ENCODE results near the gene SPTBN5.

Gene SPTBN5

DNA sequence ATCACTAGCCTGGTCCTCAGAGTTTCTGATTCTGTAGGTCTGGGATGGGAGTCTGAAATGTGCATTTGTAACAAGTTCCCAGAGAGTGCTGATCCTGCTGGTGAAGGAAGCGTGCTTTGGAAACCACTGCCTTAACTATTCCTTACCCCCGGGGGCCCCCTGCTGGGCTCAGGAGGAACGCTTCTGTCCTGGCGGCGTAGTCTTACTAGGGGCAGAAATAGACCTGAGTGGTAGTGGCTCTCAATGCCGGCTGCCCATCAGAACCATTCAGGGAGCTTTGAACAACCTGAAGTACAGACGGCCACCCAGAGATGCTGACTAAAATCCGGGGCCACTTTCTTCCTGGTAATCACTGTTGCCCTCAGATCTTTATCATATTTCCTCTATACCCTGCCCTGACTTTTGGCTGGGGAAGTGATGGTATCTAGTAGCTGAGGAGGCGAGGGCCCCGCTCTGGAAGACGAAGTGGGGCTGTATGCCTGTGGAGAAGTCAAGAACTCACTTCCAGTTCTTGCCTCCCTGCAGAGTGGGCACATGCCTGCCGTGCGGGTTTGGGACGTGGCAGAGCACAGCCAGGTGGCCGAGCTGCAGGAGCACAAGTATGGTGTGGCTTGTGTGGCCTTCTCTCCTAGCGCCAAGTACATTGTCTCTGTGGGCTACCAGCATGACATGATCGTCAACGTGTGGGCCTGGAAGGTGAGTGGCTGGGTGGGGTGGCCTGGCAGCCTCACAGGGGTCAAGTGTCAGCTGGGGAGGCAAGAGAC lies 82.2 kb downstream of the SPTBN5 start:
- TF ChIP-seq, protein P1, sequence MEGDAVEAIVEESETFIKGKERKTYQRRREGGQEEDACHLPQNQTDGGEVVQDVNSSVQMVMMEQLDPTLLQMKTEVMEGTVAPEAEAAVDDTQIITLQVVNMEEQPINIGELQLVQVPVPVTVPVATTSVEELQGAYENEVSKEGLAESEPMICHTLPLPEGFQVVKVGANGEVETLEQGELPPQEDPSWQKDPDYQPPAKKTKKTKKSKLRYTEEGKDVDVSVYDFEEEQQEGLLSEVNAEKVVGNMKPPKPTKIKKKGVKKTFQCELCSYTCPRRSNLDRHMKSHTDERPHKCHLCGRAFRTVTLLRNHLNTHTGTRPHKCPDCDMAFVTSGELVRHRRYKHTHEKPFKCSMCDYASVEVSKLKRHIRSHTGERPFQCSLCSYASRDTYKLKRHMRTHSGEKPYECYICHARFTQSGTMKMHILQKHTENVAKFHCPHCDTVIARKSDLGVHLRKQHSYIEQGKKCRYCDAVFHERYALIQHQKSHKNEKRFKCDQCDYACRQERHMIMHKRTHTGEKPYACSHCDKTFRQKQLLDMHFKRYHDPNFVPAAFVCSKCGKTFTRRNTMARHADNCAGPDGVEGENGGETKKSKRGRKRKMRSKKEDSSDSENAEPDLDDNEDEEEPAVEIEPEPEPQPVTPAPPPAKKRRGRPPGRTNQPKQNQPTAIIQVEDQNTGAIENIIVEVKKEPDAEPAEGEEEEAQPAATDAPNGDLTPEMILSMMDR (conservative IDR thresholded peaks at IDR 0.05; ENCODE audit: low read depth, low read length): peak; percentile 92
- DNase-seq (ENCODE audit: low read depth): peak; percentile 91
- H3K4me3 ChIP-seq (ENCODE audit: low read depth, low read length): no peak overlapping the region

DNA sequence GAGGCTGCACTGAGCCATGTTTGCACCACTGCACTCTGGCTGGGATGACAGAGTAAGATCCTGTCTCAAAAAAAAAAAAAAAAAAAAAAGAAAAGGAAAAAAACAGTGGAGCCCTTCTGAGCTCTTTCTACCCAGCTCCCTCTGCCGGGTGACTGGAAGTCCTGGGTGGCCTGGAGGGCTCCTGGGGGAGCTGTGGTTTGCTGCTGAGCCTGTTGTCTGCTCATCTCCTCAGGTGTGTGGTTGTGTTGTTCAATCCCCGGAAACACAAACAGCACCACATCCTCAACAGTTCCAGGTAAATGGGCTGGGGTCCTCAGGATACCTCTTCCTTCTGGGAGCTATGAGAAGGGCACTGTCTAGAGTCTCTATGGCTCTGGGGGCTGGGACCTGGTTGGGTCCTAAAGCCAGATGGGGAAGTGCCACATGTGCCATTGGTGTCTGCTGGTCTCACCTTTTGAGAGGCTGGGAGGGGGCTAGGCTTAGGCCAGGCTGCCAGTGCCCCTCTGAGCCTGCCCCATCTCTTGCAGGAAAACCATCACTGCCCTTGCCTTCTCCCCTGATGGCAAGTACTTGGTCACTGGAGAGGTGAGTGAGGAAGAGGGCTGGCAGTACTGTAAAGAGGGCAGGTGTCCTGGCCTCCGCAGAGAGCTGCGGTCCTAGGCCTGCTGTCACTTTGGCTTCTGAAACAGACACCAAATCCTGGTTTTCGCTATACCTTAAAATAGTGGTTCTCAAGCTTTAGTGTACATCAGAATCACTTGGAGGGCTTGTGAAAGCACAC lies 83.0 kb downstream of the SPTBN5 start:
- DNase-seq (ENCODE audit: low read depth): no peak
- H3K4me3 ChIP-seq (ENCODE audit: low read depth, low read length): no peak overlapping the region
- TF ChIP-seq, protein P1 (conservative IDR thresholded peaks at IDR 0.05; ENCODE audit: low read depth, low read length): peak; percentile 20

DNA sequence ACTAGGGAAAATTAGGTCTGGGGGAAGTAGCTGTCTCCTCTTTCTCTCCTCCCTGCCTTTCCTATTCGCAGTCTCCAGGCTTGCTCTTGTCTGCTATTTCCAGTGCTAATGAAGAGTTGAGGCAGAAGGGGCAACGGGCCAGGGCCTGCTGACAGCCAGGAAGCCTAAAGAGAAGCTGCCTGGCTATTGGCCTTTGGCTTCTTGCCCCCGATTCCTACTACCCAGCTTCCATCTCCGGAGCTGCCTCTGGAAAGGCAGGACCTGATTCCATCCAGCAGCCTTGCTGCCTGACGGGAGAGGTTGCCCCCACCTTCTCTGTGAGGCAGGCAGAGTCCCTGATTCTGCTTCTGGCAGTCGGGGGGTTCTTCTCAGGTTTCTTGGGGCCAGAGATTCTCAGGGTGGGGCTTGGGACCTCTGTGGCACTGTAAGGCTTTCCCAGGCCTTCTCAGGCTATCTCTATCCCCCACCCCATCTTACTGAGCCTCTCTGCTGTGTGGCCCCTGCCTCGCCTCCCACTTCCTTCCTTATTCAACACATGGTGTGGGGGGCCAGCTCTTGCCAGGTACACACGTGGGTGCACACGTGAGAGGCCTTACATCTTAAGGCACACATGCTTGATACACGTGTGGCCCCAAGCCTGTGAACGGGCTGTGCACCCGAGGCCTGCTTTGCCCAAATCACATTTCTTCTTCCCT lies 84.2 kb downstream of the SPTBN5 start:
- no peak overlapping the region for H3K4me3 ChIP-seq (ENCODE audit: low read depth, low read length)
- TF ChIP-seq, protein P1 (conservative IDR thresholded peaks at IDR 0.05; ENCODE audit: low read depth, low read length): no peak
- no peak for DNase-seq (ENCODE audit: low read depth)

DNA sequence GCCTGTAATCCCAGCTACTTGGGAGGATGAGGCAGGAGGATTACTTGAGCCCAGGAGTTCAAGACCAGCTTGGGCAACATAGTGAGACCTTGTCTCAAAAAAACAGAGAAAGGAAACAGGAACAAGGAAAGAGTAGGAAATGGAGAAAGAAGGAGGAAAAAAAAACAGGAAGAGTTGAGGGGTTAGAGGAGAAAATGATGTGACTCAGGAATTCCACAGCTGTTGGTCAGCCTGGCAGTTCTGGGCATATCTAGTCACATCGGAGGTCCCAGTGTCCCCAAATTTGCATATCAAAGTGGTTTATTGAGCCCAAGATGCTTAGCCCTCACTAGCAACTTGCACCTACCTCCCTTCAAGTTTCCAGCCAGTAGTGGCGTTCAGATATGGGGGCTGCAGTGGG lies 84.7 kb downstream of the SPTBN5 start:
- no peak for DNase-seq (ENCODE audit: low read depth)
- no peak overlapping the region for H3K4me3 ChIP-seq (ENCODE audit: low read depth, low read length)
- TF ChIP-seq, protein P1 (conservative IDR thresholded peaks at IDR 0.05; ENCODE audit: low read depth, low read length): no peak

DNA sequence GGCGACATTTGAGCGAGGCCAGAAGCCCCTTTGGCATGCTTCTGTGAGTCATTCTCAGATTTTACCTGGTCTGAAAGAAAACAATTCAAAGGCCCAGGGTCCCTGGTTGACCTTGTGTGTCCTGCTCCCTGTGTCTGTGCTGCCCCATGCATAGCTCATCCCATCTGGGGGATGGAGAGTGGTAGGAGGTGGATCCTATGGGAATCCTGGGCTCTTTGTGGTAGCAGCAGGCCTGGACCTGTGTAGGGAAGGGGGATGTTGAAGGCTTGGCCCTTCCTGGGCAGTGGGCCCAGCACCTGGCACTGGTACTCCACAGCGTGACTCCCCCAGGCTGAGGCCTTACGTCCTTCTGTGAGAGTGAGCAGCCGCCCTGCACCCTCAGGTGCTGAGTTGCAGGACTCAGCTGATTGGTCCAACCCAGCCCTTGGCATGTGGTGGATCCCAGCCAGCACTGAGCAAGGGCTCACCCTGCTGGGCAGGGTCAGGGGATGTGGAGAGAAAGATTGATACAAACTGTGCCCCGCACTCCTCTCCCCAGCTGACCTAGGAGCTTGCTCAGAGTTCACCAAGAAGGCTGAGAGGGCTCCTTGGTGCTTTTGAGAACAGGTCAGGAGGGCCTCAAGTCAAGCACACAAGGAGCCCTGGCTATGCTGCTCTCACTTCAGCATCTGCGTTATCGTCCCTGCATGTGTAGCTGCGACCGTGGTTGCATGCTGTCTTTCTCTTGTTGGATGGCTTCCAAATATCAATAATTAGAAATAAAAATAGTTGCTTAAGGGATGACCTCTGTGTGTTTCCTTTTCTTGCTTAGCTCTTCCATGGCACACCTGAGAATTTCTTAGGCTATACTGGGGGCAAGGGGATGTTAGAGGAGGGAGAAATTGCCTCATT lies 87.3 kb downstream of the SPTBN5 start:
- no peak overlapping the region for H3K4me3 ChIP-seq (ENCODE audit: low read depth, low read length)
- TF ChIP-seq, protein P1 (conservative IDR thresholded peaks at IDR 0.05; ENCODE audit: low read depth, low read length): peak; percentile 7
- DNase-seq (ENCODE audit: low read depth): peak; percentile 34

DNA sequence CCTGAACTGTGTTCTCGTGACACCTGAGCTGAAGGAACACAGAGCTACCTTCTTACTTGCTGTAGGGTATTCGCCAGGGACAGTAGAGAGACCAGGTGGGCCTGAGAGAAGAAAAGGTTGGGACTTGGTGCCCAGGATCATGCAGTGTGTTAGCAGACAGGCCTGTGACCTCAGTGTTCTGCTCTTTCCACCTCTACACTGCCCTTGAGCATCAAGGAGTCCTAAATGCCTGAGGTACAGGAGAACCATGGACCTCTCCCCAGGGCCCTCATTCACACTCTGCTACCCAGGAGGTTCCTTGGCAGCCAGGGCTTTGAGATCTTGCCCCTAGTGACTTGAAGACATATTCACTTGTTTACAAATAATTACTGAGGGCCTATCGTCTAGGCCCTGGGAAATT lies 88.1 kb downstream of the SPTBN5 start:
- no peak overlapping the region for H3K4me3 ChIP-seq (ENCODE audit: low read depth, low read length)
- TF ChIP-seq, protein P1 (conservative IDR thresholded peaks at IDR 0.05; ENCODE audit: low read depth, low read length): no peak
- DNase-seq (ENCODE audit: low read depth): no peak
